PC-3 (cell line): ENCODE data around the gene RBM47. TPM values are rescaled to one million over a fixed set of nuclear protein-coding genes. Genes with fewer than 3 reads are reported as not detected.
A peak's percentile ranks its signal among the peaks of the same experiment; 100 is the strongest.

Source experiments
- ATAC-seq: fragments of 200-7000 bp; cut with Tn5 transposase; 2 replicates; pipeline ENCODE4 v1.9.1; 2020; ENCODE audit warnings: mild to moderate bottlenecking, moderate library complexity
- BruUV-seq: library from RNA; stranded (reverse); fragments of 400-500 nt; replicated peaks from 2 replicates; lab custom pipeline; 2021; lab: Mats Ljungman, UMichigan
- CTCF ChIA-PET: fragments of 300-600 bp; sonication (Branson Sonifier 250); formaldehyde crosslinking; loops from one replicate; lab custom pipeline; 2022; ENCODE audit warnings: antibody characterized with exemption; lab: Charles Lee
- POLR2A ChIA-PET: fragments of 300-600 bp; sonication (Branson Sonifier 250); formaldehyde crosslinking; loops from one replicate; lab custom pipeline; 2022; ENCODE audit warnings: antibody characterized with exemption; ENCODE audit not compliant: unreplicated experiment; lab: Charles Lee
- DNase-seq: peaks from one replicate; pipeline ENCODE4 v3.0.0-alpha.2; 2015
- H2AFZ ChIP-seq: fragments of 300-600 bp; sonication (generic); 2 replicates; pipeline ENCODE4 v1.6.0; 2016; ENCODE audit warnings: antibody characterized with exemption, low read length
- H3F3A ChIP-seq: fragments of 300-600 bp; sonication (generic); one replicate; pipeline ENCODE4 v1.6.0; 2017; ENCODE audit warnings: antibody characterized with exemption, low read length, control low read depth, mild to moderate bottlenecking; ENCODE audit not compliant: unreplicated experiment
- H3K27ac ChIP-seq: fragments of 300-600 bp; sonication (generic); 2 replicates; pipeline ENCODE4 v1.5.1; 2016; ENCODE audit warnings: mild to moderate bottlenecking, low read length
- H3K27me3 ChIP-seq: fragments of 300-600 bp; sonication (generic); 2 replicates; pipeline ENCODE4 v1.6.1; 2016; ENCODE audit warnings: low read length, mixed read lengths
- H3K36me3 ChIP-seq: fragments of 300-600 bp; sonication (generic); 2 replicates; pipeline ENCODE4 v1.6.1; 2016; ENCODE audit warnings: low read depth, mixed run types, low read length, mixed read lengths
- H3K4me1 ChIP-seq: fragments of 300-600 bp; sonication (generic); 2 replicates; pipeline ENCODE4 v1.5.1; 2016; ENCODE audit warnings: low read length; ENCODE audit not compliant: insufficient read depth
- H3K4me2 ChIP-seq: fragments of 300-600 bp; sonication (generic); 2 replicates; pipeline ENCODE4 v1.6.0; 2016; ENCODE audit warnings: low read length
- H3K4me3 ChIP-seq: fragments of 300-600 bp; sonication (generic); 2 replicates; pipeline ENCODE4 v1.5.1; 2016; ENCODE audit warnings: mild to moderate bottlenecking, low read length, mixed read lengths
- H3K79me2 ChIP-seq: fragments of 300-600 bp; sonication (generic); 2 replicates; pipeline ENCODE4 v1.6.1; 2017; ENCODE audit warnings: low read length, mixed read lengths
- H3K9ac ChIP-seq: fragments of 300-600 bp; sonication (generic); 2 replicates; pipeline ENCODE4 v1.6.0; 2016; ENCODE audit warnings: mild to moderate bottlenecking, low read length
- H3K9me2 ChIP-seq: fragments of 300-600 bp; sonication (generic); replicated peaks from 2 replicates; pipeline ENCODE4 v1.6.1; 2016; ENCODE audit warnings: mixed run types, low read length, mixed read lengths
- H3K9me3 ChIP-seq: fragments of 300-600 bp; sonication (generic); 2 replicates; pipeline ENCODE4 v1.6.1; 2016; ENCODE audit warnings: low read length, mixed read lengths
- H4K20me1 ChIP-seq: fragments of 300-600 bp; sonication (generic); 2 replicates; pipeline ENCODE4 v1.6.1; 2016; ENCODE audit warnings: low read length, mixed read lengths
- EZH2 ChIP-seq: fragments of 300-600 bp; sonication (generic); IDR thresholded peaks from one replicate; pipeline ENCODE4 v1.6.1; 2017; ENCODE audit warnings: antibody characterized with exemption, mild to moderate bottlenecking, low read length; ENCODE audit not compliant: unreplicated experiment
- EZH2phosphoT487 ChIP-seq: fragments of 300-600 bp; sonication (generic); IDR thresholded peaks from 2 replicates; pipeline ENCODE4 v1.6.1; 2018; ENCODE audit warnings: mild to moderate bottlenecking, antibody characterized with exemption, low read length, borderline replicate concordance
- intact Hi-C: fragments of 100-400 bp; cut with micrococcal nuclease; formaldehyde crosslinking; loops from 2 replicates; pipeline ENCODE4 v1.9.0; 2023
- total RNA-seq: library from RNA; depleted of rRNA; stranded (reverse); fragments of >200 nt; gene quantifications from 2 replicates; pipeline ENCODE4 v1.2.3, GENCODE V29; 2014
- TF ChIP-seq, protein P1 (sequence below): fragments of 300-600 bp; sonication (generic); conservative IDR thresholded peaks from 2 replicates; pipeline ENCODE4 v1.5.1; 2017; ENCODE audit warnings: antibody characterized with exemption, low read depth, mild to moderate bottlenecking, low read length

Gene RBM47
- total RNA-seq, 1 experiment from 2014 or later = 34.7 TPM

DNA sequence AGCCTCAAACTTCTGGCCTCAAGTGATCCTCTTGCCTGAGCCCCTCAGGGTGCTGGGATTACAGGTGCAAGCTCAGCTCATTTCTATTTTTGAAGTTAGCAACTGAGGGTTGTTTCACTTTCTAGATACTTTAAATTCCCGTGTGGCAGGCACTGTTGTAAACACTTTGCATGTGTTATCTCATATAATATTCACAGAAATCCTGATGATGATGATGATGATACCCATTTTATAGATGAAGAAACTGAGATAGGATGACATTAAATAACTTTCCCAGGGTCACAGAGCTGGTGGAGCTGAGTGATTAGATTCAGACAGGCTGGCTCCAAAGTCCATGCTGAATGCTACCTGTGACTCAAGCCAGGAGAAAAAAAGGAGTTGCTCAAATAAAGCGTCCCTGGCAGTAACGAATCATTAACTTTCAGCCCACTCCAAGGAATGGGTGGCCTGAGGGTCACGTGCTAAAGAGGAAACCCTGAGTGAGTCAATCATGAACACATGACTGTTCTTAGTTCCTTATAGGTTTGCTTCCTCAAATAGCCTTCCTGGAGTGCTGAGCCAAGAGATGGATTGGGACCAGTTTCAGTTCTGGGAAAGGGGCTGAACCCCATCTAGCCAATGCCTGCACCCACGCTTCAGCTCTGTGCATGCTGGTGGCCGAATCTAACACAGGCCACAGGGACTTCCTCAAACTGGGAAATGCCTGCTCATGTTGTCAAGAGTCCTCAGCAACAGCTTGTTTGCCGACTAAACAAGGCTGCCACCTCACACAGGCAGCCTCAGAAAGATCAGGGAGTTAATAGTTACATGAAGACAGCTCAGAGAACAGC is 52.8 kb downstream of the RBM47 start:
- intact Hi-C loops = loop anchor here (10.0 kb wide), 2 partner anchors 48 to 262 kb away; partner anchors contain the start of gene RBM47
- no peaks in the 10 kb centered on the region for H3F3A ChIP-seq
- H3K79me2 ChIP-seq = peaks cover 5% of the 10 kb centered on the region; the same call in 1 of the 2 replicates
- H2AFZ ChIP-seq = no peak overlapping the region
- H3K36me3 ChIP-seq = no peaks in the 10 kb centered on the region
- CTCF ChIA-PET = no interaction called here
- no peaks in the 10 kb centered on the region for H3K9me3 ChIP-seq
- TF ChIP-seq, protein P1, sequence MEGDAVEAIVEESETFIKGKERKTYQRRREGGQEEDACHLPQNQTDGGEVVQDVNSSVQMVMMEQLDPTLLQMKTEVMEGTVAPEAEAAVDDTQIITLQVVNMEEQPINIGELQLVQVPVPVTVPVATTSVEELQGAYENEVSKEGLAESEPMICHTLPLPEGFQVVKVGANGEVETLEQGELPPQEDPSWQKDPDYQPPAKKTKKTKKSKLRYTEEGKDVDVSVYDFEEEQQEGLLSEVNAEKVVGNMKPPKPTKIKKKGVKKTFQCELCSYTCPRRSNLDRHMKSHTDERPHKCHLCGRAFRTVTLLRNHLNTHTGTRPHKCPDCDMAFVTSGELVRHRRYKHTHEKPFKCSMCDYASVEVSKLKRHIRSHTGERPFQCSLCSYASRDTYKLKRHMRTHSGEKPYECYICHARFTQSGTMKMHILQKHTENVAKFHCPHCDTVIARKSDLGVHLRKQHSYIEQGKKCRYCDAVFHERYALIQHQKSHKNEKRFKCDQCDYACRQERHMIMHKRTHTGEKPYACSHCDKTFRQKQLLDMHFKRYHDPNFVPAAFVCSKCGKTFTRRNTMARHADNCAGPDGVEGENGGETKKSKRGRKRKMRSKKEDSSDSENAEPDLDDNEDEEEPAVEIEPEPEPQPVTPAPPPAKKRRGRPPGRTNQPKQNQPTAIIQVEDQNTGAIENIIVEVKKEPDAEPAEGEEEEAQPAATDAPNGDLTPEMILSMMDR = no peak
- TF ChIP-seq EZH2 (no peak), EZH2phosphoT487 (no peak)
- H3K9ac ChIP-seq = peak overlapping the region; percentile 35
- H3K4me1 ChIP-seq = peaks cover 16% of the 10 kb centered on the region
- POLR2A ChIA-PET = interaction anchor here (0.5 kb wide), 1 partner anchor 331 kb away, joined by 3 read pairs; no protein-coding TSS in a partner anchor
- H3K9me2 ChIP-seq = no peaks in the 10 kb centered on the region
- H3K27me3 ChIP-seq = no peaks in the 10 kb centered on the region
- no peaks in the 10 kb centered on the region for H4K20me1 ChIP-seq
- ATAC-seq (peak; percentile 86), DNase-seq (peak; percentile 88)
- H3K4me3 ChIP-seq = peak overlapping the region; percentile 39; the same call in 1 of the 2 replicates
- BruUV-seq = no TSS peak
- peak overlapping the region; percentile 54 for H3K4me2 ChIP-seq
- peak overlapping the region; percentile 83 for H3K27ac ChIP-seq

DNA sequence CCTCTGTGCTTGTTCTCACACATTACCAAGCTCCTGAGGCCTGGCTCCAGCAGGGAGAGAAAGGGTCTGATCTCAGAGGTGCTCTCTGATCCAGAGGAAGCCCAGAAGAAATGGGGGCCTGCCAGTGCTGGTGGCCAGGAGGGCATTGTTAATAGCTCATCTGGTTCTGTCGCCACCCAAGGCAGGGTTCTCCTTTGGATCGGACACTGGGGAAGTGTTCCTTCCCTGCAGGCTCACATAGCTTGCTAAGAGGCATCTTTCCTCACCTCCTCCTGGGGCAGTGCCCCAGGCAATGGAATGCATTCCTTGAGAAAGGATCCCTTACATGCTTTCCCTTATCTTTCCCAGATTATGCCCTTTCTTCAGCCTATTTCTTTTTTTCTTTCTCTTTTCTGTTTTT is 53.8 kb downstream of the RBM47 start:
- no peak overlapping the region for H3K4me2 ChIP-seq
- TF ChIP-seq EZH2 = no peak
- TF ChIP-seq EZH2phosphoT487 = no peak
- TF ChIP-seq, protein P1 = no peak
- no peak for DNase-seq
- H3K27me3 ChIP-seq = no peaks in the 10 kb centered on the region
- H3K9ac ChIP-seq = no peak overlapping the region
- intact Hi-C loops = loop anchor here (10.0 kb wide), 2 partner anchors 49 to 261 kb away; partner anchors contain the start of gene RBM47
- no peaks in the 10 kb centered on the region for H4K20me1 ChIP-seq
- no peak overlapping the region for H2AFZ ChIP-seq
- no peaks in the 10 kb centered on the region for H3F3A ChIP-seq
- CTCF ChIA-PET = interaction anchor here (0.6 kb wide), 1 partner anchor 258 kb away, joined by 3 read pairs; no protein-coding TSS in a partner anchor
- no peak for ATAC-seq
- no peaks in the 10 kb centered on the region for H3K9me2 ChIP-seq
- no peaks in the 10 kb centered on the region for H3K9me3 ChIP-seq
- no TSS peak for BruUV-seq
- POLR2A ChIA-PET = no interaction called here
- H3K36me3 ChIP-seq = no peaks in the 10 kb centered on the region
- peaks cover 25% of the 10 kb centered on the region for H3K4me1 ChIP-seq
- no peak overlapping the region for H3K4me3 ChIP-seq
- peaks cover 5% of the 10 kb centered on the region; the same call in 1 of the 2 replicates for H3K79me2 ChIP-seq
- H3K27ac ChIP-seq = no peak overlapping the region
